Measurements from ENCODE around the gene TDRD1.

TDRD1 gene

GRCh38 chr10:114271075-114271778 is 92.1 kb downstream of the TDRD1 start:
- DNase-seq, result no peak

DNA sequence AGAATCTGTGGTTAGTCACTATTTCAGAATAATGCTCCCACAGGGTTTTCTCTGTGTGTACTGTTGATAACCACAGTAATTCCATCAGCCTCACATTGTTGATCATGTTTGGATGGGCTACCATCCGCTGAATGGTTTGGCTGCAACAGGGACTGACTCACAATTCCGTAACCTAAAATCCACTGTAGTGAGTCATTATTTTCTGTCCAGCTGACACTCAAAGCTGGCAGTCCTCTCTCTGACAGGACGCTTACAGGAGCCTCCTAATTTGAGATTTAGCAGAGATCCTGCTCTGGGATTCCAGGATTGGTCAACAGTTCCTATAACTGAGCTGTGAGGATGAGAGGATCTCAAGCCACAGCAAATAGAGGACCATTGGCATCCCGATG is 92.6 kb downstream of the TDRD1 start:
- no peak for DNase-seq

DNA sequence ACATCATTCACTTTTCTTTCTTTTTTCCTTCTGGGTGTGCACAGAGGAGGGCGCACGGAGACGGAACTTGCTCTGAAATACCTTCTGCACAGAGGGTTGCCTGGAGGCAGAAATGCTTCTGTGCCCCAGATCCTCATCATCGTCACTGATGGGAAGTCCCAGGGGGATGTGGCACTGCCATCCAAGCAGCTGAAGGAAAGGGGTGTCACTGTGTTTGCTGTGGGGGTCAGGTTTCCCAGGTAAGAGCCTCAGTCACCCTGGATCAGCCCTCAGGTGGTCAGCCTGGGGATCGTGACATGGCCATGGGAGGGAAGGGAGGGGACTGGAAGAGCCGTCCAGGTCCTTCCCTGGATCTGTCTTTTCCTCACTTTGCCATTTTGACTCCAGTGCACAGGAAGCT is 93.5 kb downstream of the TDRD1 start:
- DNase-seq, result no peak

GRCh38 chr10:114273910-114274309 is 94.8 kb downstream of the TDRD1 start:
- DNase-seq, result no peak

DNA sequence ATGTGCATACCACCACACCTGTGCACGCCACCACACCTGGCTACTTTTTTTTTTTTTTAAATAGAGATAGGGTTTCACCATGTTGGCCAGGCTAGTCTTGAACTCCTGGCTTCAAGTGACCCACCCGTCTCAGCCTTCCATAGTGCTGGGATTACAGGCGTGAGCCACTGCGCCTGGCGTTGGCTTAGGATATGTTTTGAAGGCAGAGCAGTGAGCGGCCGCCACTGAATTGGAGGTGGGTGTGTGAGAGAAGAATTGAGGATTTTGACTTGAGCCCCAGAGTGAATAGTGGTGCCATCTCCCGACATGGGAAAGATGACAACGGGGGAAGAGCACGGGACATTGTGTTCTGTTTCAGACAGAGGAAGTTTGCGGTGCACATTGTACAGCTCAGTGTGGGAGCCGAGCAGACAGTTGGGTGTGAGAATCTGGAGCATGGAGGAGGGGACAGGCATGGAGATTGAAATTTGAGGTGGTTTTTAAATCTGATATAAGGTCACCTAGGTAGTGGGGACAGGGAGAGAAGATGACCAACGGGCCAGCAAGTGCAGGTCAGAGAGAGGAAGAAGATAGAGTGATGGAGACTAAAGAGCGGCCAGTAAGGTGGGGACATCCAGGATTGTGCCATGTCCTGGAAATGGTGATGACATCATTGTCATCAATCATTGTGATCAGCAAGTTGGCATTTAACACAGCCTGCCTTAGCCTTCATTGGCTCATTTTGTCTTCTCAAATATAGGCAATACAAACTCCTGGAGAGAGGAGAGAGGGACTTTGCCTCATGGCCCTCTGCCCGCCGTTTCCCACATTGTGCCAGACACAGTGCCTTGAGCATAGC is 95.7 kb downstream of the TDRD1 start:
- DNase-seq, result no peak

- no peak for DNase-seq
These were observed 96.9 kb downstream of the TDRD1 start for GRCh38 chr10:114276066-114276465.

GRCh38 chr10:114276671-114277070 is 97.5 kb downstream of the TDRD1 start:
- no peak for DNase-seq

DNA sequence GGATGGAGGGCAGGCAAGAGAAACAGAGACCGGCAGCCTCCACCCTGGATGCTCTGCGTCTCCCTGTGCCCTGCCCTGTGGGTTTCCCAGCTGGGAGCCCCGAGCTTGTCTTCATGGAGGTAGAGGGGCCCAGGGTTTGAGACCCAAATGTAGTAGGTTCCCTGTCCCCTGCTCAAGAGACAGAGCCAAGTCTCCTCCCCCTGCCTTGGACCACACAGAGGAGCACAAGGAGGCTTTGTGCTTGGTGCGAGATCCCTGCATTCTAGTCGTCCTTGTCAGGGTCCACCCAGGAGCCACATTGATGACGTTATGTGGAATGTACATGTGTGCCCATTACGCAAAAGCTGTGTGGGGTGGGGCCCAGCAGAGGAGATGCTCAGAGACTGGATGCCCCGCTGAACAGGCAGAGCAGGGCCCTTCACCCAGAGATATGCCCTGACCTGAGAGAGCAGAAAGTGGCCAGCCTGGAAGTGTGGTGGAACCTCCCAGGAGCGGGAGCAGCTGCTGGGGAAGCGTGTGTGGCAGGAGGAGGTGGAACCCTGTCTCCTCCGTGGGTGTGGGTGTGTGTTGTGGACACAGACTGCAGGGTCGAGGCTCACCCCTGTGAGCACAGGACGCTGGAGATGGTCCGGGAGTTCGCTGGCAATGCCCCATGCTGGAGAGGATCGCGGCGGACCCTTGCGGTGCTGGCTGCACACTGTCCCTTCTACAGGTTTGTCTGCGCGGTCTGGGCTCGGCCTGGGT is 99.2 kb downstream of the TDRD1 start:
- DNase-seq, result no peak

DNA sequence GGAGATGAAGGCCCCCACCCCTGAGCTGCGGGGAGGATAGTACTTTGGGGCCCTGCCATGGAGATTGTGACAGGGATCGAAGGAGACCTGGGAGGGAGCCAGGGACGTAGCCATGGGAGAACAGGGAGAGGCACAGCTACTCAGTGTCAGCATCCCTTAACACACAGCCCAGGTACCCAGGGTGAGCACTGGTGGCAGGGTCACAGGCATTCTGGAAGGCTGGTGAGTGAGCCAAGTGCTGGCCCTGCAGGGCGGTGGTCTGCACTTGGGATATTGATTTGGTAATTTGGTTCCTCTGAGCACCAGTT is 99.7 kb downstream of the TDRD1 start:
- DNase-seq, result no peak

DNA sequence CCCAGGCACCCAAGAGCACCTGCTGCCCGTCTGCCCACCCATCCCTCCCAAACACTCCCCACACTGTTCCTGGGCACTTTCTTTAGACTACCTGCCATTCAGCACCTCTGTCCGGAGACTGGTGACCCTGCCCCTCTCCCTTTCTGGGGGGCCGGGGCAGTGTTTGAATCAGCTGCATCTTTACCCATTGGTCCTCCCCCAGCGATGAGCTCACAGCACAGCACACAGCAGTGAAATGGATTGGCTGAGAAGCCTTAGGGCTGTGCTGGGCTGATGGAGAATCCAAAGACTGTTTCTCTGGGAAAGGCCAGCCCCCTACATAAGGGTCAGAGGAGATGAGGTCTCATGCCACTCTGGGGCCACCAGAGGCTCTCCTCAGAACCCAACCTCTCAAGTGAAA is 100.1 kb downstream of the TDRD1 start:
- no peak for DNase-seq

DNA sequence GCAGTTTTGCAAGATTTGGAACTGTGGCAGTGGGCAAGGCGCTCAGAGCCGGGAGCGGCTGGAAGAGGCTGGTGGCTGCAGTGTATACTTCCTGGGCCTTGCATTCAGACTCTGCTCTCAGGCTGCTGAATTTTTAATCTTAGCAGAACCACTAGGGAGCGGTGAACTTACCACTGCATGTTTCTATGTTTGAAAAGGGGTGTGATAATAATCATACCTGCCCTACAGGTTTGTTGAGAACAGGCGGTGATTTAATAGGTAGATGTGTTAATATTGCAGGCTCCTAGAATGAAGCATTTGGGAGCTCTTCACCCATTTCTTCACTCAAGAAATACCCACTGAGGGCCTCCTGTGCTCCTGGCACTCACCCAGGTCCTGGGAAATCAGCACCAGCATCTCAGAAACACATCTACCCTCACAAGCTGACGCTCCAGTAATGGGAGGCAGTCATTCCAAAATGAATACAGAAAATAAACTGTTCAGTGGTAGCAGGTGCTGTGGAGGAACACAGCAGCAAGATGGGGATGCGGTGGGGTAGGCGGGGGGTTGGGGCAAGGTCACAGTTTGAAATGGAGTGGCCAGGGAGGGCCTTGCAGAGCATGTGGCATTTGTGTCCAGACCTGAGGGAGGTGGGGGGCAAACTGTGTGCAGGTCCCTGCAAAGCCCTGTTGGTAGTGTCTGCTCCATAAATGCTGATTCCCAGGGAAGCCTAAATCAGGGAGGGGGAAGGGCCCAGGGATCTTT is 100.9 kb downstream of the TDRD1 start:
- no peak for DNase-seq

DNA sequence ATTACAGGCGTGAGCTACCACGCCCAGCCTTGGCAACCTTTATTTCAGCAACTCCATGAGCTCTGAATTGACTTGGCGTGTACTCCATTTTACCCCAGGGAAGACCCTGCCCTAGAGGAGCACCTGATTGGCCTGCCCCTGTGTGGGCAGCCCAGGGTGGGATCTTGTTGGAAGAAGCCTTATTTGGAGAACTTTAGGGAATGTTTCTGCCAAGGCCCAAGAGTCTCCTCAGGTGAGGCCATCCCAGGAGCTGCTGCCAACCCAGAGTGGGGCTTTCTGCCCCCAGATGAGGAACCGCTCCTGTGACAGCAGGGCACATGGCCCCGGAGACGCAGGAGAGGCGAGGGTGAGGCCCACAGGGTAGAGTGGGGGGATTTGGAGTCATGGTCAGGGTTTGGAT is 101.9 kb downstream of the TDRD1 start:
- DNase-seq, result no peak

GRCh38 chr10:114281461-114281860 is 102.3 kb downstream of the TDRD1 start:
- no peak for DNase-seq

Data from C1 segment of cervical spinal cord (tissue), 14 donors.